HG03066 (cell line): ENCODE data around the gene ADCK2.
"Not testable (repeated sequence)": the region's sequence is repeated elsewhere in the genome, so short reads cannot be mapped to it uniquely, and the experiment has no call there.

Source experiments
- ATAC-seq: cut with Tn5 transposase; IDR thresholded peaks from one replicate; pipeline ENCODE4 v1.9.1; 2021; ENCODE audit warnings: low read depth; ENCODE audit not compliant: unreplicated experiment

ADCK2 gene

DNA sequence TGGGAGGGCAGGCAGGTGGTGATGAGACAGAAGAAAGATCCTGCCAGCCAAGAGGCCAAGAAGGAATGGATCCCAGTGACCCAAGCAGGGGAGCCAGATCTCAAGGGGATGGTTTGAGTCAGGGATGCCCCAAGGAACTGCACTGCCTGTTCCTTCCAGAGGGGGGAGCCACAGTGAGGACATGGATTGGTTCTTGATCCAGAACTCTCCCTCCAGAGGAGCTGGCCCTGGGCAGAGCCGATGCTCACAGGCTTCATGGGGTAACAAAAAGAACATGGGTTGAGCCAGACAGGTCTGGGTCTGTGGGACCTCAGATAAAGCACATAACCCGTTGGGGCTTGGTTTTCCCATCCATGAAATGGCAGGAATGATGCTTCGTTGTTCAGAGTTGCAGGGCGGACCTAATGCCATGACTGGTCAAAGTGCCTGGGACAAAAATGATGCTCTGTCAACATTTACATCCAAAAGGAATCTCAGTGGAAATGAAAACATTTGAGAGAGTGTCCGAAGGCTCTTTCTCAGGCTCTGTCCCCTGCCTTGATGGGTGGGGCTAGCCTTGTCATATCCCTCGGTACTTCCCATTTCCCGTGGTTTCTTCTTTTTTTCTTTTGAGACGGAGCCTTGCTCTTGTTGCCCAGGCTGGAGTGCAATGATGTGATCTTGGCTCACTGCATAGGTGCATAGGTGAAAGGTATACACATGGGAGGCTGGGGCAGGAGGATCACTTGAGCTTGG, 27.4 kb upstream of the ADCK2 start:
- no peak for ATAC-seq

DNA sequence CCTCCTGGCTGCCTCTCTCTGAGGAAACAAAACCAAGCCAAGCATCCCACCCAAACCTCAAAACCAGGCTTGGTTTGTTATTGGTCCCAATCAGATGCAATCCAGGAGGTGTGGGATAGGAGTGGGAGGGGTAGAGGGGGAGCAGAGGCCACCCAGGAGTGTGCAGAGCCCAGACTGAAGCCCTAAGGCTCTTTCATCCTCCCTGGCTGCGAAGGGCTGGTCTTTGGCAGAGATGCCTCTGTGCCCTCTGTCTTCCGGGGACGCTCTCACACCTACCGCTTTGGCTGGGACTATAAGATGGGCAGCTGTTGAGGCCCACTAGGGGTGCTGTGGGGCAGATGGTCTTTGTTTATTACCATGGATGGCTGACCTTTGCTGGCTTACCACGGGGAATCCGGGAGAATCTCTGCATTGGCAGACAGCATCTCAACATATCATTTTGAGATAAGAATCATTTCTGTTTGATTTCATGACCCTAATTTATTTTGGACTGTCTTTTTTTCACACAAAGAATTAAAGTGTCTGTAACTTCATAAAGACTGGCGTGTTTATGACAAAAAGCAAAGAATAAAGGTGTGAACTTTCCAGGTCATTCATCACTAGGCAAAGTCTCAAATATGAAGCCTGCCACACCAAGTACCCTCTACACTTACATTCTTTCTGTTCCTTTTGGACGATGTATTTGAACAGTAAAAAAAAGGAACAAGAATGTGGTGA, 25.7 kb upstream of the ADCK2 start:
- ATAC-seq, result peak; percentile 79

DNA sequence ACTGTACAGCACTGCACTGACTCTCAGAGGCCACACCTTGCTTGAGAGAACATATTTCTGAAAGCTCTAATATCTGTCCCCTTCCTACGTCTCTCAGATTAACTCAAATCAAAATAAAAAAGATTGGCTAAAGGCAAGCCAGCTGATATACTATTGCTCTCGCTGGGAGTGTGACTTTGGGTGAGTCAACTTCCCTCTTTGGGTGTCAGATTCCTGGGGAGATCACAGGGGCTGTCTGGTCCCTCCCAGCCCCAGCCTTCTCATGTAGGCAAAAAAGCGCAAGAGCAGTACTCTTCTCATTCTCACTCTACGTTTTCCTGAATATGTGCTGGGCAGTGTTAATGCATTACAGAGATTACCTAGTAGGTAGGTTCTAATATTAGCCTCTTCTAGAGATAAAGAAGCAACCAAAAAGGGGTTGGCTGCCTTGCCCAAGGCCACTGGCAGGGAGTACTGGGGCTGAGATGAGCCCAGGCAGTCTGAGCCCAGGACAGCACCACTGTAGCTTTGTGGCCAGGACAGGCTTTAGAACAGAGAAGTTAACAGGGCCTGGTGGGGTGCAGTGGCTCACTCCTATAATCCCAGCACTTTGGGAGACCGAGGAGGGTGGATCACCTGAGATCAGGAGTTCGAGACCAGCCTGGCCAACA, 23.1 kb upstream of the ADCK2 start:
- no peak for ATAC-seq

DNA sequence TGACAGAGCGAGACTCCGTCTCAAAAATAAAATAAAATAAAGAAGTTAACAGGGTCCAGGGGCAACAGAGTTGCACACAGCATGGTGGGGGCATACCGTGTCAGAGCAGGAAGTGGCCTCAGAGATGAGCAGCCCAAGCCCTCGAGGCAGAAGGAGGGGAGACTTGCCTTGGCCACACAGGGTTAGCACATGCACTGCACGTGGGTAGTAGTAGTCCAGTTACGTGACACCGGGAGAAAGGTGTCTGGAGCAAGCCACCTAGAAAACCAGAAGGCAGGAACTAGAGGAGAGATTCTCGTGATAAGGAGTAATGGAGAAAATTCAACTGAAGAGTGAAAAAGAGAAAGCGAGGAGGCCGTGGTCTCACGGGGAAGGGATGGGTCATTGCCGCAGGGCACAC, 22.4 kb upstream of the ADCK2 start:
- ATAC-seq, result no peak

DNA sequence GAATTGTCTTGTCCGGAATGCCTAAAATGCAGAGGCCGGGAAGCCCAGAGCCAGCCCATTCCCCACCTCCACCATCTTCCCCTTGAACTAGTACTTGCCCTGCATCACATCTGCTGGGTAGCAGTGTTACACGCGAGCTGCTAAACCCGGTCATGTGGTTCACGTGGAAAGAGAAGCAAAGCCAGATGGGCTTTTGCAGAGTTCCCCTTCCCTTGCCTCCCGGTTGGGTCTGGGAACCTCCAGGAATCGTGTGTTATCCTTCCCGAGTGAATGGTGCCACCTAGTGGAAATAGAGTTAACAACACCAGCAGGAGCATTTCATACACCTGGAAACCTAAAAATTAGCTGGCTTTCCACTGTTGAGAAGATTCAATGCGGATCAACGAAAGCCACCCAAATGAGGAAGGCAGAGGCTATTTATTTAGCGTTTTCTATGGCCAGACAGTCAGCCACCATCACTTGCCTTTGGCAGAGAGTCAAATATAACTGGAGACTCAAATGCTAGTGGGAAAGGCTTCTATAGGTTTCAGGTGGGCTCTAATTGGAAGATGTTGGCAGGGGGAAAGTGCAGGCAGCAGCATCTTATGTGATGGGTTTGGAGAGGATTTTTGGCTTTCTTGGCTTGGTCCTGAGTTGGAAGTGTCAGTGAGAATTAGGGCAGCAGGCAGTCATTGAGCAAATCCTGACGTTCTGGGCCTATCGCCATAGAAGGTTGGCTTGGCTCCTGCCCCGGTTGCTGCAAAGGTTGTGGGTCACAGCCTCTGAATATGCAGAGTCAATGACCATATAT, 19.2 kb upstream of the ADCK2 start:
- ATAC-seq, result no peak

DNA sequence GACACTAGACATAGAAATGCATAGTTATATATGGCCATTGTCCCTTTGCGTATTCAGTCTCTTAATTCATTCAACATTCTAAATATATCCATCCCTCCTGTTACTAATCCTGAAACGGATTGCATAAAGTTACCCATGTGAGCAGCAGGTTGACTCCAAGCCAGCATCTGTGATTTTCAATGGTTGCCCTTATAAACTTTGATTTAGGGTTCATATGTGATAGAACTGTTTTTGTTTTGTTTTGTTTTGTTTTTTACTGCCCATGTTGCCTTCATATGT, 18.7 kb upstream of the ADCK2 start:
- ATAC-seq, result no peak

DNA sequence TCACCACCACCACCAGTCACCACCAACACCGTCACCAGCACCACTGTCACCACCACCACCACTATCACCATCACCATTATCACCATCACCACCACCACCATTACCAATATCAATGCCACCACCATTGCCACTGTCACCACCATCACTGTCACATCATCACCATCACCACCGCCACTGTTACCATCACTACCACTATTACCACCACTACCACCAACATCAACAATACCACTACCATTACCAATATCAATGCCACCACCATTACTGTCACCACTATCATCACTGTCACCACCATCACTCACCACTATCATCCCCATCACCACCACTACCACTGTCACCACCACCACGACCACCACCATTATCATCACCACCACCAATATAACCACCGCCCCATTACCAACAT, 18.1 kb upstream of the ADCK2 start:
- ATAC-seq, result no peak

DNA sequence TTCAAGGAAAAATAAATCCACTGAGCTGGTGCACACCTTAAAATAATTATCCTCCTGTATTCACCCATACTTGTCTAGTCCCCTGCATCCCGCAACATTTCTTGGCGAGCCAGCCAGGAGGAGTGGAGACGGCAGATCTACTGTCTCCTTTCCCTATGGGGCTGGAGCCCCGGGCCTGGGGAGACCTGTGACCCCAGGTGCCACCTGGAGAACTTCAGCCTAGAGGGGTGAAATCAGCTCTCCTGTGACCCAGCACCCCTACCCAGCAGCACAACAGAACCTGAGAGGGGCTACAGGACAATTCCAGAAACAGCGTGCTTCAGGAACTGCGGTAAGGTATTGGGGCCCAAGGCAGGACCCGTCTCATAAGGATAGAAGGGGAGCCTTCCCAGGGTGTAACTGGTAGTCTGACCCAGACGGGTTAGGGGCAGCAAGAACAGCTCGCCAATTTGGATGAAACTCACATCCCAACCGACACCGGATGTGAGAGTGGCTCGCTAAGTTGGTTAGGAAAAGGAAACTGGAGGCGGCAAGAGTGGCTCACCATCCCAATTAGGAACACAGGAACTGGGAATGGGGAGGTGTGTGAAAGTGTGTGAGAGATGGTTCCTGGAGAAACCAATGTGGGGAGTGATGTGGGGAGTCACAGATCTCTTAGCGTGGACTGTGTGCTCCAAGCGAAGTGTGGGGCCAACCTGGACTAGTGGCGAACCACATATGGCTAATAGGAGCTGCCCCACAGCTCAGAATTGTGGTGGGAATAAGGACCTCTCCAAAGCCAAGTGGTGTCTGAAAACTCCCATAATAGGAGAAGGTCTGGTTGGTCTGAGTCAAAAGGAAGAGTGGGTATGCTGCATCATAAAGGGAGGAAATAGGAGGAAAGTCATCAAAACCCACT, 17.0 kb upstream of the ADCK2 start:
- ATAC-seq, result no peak

DNA sequence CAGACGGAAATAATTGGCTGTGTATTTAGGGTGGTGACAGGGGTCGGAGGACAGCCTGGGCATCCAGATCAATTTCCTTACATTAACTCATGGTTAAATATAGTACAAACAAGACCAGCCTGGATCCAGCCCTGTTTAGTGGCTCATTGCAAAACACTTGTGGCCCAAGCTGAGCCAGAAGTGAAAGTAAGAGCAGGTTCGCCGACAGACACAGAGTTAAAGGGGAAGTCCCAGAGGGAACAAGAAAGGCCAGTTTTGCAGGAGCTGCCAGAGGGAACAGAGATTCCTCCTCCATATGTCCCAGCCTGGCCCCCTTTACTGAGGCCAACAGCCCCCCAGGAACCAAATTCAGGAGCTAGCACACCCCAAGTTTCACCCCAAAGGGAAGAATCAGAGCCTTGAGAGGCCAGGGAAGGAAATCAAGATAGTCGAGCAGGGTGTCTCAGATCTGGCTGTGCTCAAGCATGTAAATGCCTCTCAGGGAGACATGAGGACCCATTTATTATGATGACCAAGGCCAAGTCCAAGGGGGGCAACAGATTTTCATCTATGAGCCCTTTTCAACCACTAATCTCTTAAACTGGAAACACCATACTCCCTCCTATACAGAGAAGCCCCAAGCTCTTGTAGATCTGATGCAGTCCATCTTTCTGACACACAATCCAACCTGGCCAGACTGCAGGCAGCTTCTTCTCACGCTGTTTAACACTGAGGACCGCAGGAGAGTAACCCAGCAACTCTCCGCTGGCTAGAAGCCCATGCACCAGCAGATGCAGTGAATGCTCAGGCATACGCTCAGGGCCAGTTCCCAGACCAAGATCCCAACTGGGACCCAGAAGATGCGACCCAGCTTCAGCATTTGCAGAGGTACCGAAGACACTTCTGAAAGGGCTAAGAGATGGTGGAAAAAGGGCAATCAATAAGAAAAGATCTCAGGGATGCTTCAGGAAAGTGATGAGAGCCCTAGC, 15.9 kb upstream of the ADCK2 start:
- ATAC-seq, result peak; percentile 84

DNA sequence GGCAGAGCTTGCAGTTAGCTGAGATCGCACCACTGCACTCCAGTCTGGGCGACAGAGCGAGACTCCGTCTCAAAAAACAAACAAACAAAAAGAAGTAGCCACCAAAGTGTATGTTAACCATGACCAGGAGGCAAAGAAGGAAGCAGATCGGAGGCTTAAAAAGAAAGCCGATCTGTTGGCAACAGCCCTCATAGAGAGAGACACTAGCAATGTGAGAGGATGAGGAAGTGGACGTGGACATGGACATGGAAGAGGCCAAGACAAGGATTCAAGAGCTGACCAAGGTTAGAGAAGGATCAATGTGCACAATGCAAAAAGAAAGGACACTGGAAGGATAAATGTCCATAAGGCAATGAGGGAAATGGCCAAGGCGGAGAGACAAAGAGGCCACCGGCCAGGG, 14.9 kb upstream of the ADCK2 start:
- ATAC-seq, result no peak

DNA sequence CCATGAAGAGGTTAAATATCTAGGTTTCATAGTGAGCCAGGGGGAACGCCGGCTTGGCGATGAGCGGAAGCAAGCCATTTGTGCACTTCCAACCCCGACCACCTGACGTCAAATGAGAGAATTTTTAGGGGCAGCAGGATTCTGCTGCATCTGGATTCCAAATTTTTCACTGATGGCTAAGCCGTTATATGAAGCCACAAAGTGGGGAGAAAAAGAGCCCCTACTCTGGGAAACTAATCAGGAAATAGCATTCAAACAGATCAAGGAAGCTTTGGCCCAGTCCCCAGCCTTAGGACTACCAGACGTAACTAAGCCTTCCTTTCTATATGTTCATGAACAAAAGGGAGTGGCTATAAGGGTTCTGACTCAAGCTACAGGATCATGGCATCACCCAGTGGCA, 12.9 kb upstream of the ADCK2 start:
- no peak for ATAC-seq

DNA sequence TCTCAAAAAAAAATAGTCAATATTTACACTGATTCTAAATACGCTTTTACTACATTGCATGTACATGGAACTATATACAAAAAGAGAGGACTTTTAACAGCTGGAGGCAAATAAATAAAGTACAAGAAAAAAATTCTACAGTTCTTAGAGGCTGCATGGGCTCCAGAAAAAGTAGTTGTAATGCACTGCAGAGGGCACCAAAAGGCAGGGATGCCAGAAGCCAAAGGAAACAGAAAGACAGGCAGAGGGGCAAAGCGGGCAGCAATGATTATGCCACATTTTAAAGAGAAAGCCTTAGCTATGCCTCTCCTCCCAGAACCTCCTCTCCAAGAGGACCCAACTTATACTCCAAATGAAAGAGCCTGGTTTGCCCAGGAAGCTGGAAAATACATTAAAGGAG, 11.6 kb upstream of the ADCK2 start:
- no peak for ATAC-seq

DNA sequence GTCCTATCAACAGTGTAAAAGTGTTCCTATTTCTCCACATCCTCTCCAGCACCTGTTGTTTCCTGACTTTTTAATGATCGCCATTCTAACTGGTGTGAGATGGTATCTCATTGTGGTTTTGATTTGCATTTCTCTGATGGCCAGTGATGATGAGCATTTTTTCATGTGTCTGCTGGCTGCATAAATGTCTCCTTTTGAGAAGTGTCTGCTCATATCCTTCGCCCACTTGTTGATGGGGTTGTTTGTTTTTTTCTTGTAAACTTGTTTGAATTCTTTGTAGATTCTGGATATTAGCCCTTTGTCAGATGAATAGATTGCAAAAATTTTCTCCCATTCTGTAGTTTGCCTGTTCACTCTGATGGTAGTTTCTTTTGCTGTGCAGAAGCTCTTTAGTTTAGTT, 9.8 kb upstream of the ADCK2 start:
- ATAC-seq, result not testable (repeated sequence)

DNA sequence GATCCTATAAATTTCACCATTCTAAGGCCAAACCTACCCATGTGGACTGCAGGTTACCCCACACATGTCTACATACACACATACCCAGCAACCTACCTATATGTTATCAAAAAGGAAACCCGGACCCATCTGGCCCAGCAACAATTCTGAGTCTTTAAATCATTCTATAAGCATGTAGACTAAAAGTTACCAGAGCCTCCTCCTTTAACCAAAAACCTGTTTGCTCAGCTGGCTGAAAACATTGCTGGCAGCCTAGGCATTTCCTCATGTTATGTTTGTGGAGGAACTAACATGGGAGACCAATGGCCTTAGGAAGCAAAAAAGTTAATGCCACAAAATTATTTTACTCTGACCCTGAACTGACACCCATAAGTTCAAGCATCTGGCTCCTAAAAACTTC, 5.3 kb upstream of the ADCK2 start:
- no peak for ATAC-seq

DNA sequence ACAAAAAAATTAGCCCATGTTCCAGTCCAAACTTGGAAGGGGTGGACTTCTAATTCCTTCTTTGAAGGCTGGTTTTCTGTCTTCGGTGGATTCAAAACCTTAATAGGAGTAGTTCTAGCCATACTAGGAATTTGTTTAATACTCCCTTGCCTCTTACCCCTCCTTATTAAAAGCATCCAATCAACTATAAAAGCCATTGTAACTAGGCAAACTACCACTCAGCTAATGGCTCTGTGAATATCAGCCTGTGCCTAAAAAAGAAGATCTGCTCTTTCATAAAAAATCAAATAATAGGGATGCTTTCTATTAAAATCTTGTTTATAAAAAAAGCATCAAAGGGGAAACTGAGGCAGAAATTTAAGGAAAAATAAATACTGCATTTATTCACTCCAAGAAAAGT, 4.1 kb upstream of the ADCK2 start:
- no peak for ATAC-seq

DNA sequence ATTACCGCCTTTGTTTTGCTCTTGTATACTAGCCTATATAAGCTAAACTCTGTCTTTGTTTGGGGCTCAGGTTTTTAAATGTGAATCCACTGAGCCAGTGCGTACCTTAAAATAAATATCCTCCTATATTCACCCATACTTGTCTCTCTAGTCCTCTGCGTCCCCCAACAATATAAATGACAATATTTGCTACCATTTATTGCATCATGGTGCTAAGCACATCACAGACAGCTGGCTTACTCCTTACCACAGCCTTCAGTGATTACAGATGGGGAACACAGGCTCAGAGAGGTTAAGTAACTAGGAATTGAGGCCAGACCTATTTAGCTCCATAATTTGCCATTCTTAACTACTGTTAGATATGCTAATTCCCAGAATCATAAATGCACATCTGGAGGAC, 3.4 kb upstream of the ADCK2 start:
- no peak for ATAC-seq

DNA sequence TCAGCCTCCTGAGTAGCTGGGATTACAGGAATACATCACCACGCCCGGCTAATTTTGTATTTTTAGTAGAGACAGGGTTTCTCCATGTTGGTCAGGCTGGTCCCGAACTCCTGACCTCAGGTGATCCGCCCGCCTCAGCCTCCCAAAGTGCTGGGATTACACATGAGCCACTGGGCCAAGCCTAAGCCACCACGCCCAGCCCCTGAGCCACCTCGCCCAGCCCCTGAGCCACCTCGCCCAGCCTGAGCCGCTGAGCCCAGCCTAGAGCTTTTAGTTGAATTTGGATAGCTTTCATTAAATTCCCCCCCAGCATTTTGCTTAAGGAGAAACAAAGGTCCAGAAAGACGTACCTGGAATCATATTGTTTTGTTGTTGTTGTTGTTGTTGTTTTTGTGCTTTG, 2.9 kb upstream of the ADCK2 start:
- ATAC-seq, result not testable (repeated sequence)

DNA sequence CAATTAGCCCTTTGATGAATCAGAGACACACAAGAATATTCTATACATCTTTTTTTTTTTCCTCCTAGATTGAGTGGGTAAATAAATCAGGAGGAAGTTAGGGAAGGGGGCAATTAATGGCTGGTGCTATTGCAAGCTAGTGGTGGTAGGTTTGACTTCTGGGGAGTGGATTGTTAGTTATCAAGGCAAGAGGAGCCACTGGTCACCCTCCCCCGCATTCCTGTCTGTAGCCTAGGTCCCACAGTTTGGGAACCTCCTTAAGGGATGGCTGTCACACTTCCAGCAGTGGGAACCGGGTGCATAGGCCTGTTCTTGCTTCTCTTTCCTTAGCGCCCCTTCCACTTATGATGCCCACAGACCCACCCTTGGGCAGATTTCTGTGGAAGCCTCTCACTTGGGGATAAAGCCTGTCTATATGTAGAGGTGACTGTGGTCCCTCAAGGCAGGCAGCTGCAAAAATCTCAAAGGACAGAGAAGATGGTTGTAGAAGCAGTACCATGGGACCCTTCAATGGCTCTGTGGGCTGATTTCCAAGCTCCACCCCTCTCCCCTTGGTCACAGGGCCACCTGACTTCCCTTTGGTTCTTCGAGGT, 2.3 kb upstream of the ADCK2 start:
- no peak for ATAC-seq

DNA sequence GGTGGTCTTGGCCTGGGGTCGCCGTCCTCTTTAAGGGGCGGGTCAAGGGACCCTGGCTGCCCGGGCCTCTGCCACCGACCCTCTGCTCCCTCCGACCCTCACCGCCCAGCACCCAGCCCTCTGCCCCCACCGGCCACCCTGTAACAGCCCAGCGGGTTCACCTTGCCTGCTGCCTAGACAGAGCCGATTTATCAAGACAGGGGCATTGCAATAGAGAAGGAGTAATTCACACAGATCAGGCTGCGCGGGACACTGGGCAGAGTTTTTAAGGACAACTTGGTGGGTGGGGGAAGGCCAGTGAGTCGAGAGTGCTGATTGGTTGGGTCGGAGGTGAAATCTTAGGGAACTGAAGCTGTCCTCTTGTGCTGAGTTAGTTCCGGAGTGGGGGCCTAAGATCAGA, 779 bp upstream of the ADCK2 start:
- ATAC-seq, result no peak
